ENCODE results near the gene MAT2B.

GRCh38 chr5:163506726-163507125 lies 1.3 kb downstream of the MAT2B start:
- TF ChIP-seq CTCF (IDR thresholded peaks at IDR 0.05) (no peak), POLR2A (IDR thresholded peaks at IDR 0.05) (no peak), POLR2AphosphoS5 (IDR thresholded peaks at IDR 0.05) (no peak), EP300 (IDR thresholded peaks at IDR 0.05) (no peak)

Data from stomach (tissue), 4 donors.